HG03457 (cell line): Measurements from ENCODE around the gene CCNF.
"Not testable (repeated sequence)": the region's sequence is repeated elsewhere in the genome, so short reads cannot be mapped to it uniquely, and the experiment has no call there.

Experiments
- ATAC-seq: cut with Tn5 transposase; IDR thresholded peaks from one replicate; pipeline ENCODE4 v1.9.1; 2021; ENCODE audit warnings: moderate number of reproducible peaks; ENCODE audit not compliant: unreplicated experiment

The CCNF gene

DNA sequence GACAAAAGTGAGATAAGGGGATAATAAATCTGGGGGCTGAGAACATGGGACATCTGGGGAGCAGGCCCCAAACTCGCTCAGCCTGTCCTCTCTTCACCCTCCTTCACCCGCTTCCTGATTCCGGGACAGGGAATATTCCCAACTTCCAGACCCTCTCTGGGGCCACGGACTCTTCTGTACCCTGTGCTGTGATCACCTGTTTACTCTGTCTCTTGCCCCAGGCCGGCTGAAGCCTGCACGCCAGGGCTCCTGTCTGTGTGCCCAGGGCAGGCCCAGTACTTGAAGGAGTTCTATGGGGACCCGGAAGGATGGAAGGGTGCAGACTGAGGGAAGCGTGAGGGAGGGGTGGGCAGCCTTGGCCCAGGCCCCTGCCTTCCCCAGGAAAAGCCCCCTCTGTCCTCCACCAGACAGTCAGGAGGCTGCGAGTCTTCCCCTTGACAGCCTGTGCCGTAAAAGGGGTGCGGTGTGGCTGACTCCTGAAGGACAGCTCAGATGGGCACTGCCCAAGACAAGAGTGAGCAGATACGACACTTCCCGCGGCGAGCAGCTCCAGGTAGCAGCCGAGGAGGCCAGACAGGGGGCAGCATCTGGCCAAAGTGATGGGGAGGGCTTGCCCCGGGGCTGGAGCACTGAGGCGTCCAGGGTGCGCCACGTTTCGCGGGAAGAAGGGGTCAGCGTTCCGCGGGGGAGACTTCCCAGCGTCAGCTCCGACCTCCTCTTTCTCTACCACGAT, 1.0 kb upstream of the CCNF start:
- ATAC-seq: peak; percentile 17

- ATAC-seq: no peak
Measured at GRCh38 chr16:2428784-2429033, 538 bp upstream of the CCNF start.

GRCh38 chr16:2429771-2430663, 770 bp downstream of the CCNF start:
- no peak for ATAC-seq

DNA sequence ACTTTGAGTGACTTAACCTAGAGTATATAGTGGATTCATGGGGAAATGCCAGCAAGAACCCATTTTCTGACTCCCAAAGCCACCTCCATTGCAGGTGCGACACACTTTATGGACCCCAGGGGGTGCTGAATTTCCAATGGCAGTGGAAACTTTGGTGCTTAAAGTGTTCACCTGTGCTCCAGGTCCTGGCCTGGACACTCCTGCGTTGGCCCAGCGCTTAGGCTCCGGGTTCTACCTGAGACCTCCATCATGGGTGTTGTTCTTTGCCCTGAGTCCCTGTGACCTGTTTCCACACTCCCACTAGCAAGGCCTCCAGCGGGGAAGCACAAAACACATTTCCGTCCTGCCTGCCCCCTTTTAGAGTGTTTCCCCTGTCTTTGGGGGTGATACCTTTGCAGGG, 3.0 kb downstream of the CCNF start:
- ATAC-seq: no peak

DNA sequence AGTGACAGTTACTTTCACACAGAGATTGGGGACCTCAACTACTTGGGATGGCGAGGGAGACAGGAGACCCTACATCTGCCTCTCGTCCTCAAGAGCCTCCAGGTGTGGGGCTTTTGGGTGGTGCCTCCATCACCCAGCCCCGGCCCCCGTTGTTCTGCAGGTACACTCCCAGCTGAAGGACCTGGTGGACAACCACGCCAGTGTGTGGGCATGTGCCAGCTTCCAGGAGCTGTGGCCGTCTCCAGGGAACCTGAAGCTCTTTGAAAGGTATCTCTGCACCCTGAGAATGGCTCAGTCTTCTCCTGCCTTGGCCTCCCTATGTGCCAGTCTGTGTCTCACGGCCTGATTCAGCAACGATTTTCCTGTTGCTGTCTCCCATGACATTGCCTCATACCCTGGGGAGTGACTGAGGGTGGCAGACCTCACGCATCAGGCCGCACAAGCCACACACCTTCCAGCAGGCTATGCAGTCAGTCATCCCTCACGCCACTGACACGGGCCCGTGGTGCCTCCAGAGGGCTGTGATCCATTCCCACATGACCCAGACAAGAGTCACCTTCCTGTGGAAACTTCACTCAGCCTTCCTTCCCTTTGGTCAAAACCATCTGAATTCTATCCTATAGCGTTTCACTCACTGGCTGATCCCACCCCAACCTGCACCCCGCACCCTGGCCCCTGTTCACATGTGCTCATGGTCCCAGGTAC, 3.7 kb downstream of the CCNF start:
- ATAC-seq: no peak

DNA sequence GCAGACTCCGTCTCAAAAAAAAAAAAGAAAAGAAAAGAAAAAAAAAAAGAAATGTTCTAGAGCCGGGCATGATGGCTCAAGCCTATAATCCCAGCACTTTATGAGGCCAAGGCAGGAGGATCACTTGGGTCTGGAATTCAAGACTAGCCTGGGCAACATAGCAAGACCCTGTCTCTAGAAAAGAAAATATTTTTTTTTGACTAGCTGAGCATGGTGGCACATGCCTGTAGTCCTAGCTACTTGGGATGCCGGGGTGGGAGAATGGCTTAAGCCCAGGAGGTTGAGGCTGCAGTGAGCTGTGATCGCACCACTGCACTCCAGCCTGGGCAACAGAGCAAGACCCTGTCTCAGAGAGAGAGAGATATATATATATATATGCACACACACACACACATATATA, 6.0 kb downstream of the CCNF start:
- not testable (repeated sequence) for ATAC-seq

DNA sequence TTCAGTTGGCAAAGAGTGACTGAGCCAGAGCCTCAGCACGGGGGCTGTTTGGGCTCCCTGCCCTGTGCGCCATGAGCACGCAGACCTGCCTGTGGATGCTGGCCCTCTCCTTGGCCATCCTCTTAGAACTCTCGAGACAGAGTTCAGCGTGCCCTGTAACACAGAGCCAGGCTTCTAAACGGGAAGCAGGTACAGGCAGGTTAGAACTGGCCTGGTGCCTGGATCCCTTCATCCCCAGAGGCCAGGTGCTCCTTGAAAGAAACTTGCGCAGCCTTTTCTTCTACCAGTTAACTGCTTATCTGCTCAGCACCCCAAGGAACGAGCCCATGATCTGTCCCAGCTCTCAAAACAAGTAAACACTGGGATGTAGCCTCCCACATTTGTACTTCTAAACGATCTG, 6.9 kb downstream of the CCNF start:
- no peak for ATAC-seq

DNA sequence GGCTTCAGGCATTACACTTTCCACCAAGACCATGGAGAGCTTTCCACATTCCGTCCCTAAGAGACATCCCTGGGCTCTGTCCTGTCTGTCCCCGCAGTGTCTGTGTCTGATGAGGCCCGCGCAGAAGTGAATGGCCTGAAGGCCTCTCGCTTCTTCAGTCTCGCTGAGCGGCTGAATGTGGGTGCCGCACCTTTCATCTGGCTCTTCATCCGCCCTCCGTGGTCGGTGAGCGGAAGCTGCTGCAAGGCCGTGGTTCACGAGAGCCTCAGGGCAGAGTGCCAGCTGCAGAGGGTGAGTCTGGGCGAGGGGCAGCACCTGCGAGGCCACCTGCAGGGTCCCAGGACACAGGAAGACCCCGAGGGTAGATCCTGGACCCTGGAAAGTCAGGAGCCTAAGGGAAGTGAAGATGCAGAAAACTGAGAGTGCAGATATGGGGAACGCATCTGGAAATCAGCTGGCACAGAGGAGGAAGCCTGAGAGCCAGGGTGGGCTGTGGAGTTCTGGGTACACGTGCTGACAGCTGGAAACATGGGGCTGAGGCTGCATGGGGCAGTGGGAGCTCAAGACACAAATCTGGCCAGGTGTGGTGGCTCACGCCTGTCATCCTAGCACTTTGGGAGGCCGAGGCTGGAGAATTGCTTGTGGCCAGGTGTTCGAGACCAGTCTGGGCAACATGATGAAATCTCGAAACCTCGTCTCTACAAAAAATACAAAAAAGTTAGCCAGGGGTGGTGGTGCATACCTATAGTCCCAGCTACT, 8.0 kb downstream of the CCNF start:
- ATAC-seq: no peak

DNA sequence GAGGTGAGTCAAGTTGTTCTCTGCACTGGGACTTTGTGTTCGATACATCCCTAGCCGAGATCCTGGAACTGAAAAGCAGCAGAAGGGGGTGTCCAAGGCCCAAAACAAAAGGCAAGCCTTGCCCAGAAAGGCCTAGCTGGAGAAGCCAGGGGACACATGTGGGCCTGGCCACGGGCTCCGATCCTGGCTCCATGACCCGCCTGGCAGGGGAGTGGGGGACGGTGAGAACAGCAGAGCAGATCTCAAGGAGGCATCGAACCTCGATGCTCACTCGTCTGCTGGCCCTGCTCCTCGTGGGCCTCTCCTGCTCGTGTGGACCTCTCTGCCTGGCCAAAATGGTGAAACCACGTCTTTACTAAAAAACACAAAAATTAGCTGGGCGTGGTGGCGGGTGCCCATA, 8.9 kb downstream of the CCNF start:
- ATAC-seq: no peak

- ATAC-seq: no peak
Measured at GRCh38 chr16:2439598-2439997, 10.4 kb downstream of the CCNF start.

DNA sequence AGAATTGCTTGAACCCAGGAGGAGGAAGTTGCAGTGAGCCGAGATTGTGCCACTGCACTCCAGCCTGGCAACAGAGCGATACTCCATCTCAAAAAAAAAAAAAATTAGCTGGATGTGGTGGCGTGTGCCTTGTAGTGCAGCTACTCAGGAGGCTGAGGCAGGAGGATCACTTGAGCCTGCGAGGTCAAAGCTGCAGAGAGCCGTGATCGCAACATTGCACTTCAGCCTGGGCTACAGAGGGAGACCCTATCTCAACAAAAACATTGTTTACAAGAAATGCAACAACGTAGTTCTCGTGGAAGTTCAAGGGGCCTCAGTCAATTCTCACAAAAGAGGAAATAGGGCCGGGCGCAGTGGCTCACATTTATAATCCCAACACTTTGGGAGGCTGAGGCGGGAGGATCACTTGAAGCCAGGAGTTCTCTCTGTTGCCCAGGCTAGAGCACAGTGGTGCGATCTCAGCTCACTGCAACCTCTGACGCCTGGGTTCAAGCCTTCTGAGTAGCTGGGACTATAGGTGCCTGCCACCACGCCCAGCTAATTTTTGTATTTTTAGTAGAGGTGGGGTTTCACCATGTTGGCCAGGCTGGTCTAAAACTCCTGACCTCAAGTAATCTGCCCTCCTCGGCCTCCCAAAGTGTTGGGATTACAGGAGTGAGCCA, 12.0 kb downstream of the CCNF start:
- not testable (repeated sequence) for ATAC-seq

- no peak for ATAC-seq
Measured at GRCh38 chr16:2443555-2443954, 14.3 kb downstream of the CCNF start.

DNA sequence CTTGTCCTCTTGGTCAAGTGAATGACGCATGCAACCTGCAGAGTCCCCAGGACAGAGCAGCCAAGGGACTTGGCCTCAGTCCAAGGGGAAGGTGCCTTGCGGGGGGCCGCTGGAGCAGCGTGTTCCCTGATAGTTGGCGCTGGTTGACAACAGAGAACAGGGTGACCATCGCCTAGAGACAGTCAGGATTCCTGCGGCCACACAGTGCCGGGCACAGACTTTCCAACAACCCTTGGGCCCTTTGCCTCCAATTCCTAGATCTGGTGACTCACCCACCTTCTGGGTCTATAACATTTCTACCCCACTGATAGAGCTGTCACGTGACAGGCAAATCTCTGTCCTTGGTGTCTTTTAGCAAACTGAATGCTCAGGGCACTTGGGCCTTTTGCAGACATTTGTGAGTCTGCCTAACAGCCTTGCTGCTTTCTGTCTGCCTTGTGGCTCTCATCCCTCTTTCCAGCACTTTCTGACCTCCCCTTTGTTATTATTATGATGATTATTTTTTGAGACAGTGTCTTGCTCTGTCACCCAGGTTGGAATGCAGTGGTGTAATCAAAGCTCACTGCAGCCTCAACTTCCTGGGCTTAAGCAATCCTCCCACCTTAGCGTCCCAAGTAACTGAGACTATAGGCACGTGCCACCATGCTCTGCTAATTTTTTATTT, 18.8 kb downstream of the CCNF start:
- no peak for ATAC-seq

DNA sequence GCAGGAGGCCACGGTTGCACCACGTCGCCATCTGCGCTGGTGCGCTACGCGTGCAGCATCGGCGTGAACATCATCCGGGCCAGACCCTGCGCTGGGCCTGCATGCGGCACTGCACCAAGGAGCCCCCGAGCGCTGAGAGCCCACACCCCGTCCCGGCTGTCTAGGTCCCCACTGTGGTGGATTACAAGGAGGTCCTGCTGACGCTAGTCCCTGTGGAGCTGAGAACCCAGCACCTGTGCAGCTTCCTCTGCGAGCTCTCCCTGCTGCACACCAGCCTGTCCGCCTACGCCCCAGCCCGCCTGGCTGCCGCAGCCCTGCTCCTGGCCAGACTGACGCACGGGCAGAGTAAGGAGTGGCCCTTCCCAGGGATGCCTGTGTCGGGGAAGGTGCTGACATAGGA, 19.9 kb downstream of the CCNF start:
- no peak for ATAC-seq

DNA sequence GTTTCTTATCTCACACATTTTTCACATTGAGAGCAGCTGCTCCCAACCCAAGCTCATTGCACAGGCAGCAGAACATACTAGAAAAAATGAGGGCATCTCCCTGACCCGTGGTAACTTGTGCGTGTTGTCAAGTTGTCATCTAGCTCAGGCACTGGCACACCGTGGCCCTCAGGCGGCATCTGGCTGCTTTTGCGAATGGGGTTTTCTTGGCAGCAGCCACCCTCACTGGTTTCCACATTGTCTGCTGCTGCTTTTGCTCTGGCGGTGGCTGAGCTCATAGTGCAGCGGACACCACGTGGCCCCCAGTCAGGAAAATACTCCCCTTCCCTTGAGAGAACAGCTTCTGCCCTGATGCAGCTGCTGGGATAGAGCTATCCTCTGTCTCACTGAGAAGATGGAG, 21.3 kb downstream of the CCNF start:
- no peak for ATAC-seq

GRCh38 chr16:2450975-2451381, 21.7 kb downstream of the CCNF start:
- ATAC-seq: no peak

GRCh38 chr16:2451851-2452320, 22.6 kb downstream of the CCNF start:
- ATAC-seq: no peak

GRCh38 chr16:2452650-2453049, 23.4 kb downstream of the CCNF start:
- no peak for ATAC-seq

DNA sequence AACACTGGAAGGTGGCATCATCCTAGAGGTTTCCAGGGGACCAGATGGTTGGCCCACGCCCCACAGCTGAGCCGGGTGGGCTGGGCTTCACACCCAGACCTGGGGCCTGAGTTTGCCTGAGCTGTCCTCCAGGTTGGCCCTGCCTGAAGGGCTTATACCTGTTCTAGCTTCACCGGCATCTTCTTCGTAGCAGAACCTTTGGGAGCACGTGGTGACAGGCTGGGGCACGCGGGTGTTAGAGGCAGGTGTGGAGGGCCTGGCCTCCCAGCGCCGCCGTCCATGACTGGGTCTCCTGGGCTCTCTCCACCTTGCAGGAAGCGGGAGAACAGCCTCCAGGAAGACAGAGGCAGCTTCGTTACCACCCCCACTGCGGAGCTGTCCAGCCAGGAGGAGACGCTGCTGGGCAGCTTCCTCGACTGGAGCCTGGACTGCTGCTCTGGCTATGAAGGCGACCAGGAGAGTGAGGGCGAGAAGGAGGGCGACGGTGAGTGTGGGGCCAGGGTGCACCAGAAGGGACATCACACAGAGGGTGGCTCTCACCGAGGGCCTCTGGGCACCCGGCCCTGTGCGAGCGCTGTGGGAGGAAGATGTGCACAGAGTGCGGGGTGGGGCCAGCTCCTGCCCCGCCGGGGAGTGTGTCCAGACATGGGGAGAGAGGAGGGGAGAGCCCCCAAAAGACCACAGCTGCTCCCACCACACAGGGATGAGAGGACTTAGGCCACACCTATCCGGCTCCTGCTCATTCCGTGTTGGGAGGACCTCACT, 26.0 kb downstream of the CCNF start:
- ATAC-seq: no peak
